GM12878 (cell line): Measurements from ENCODE around the gene GGN. TPM values are rescaled to one million over a fixed set of nuclear protein-coding genes. Genes with fewer than 3 reads are reported as not detected.
A peak's percentile ranks its signal among the peaks of the same experiment; 100 is the strongest.

Experiments
- ATAC-seq: fragments of 200-7000 bp; cut with Tn5 transposase; 3 replicates; pipeline ENCODE4 v1.9.1; 2020; ENCODE audit warnings: mild to moderate bottlenecking, moderate library complexity
- BruUV-seq: library from RNA; stranded (reverse); fragments of 400-500 nt; replicated peaks from 2 replicates; lab custom pipeline; 2021; lab: Mats Ljungman, UMichigan
- CTCF ChIA-PET: fragments of 300-600 bp; sonication (Branson Sonifier 250); formaldehyde crosslinking; extraction: SDS; loops from one replicate; lab custom pipeline; 2021; ENCODE audit warnings: inconsistent platforms; lab: Yijun Ruan, JAX
- POLR2A ChIA-PET: fragments of 350-600 bp; formaldehyde crosslinking; extraction: SDS; loops from one replicate; lab custom pipeline; 2021; ENCODE audit warnings: inconsistent platforms; lab: Charles Lee
- RAD21 ChIA-PET: fragments of 300-600 bp; sonication (Branson Sonifier 250); formaldehyde crosslinking; loops from one replicate; lab custom pipeline; 2023; ENCODE audit warnings: antibody characterized with exemption; ENCODE audit not compliant: unreplicated experiment; lab: Charles Lee
- SMC1A ChIA-PET: fragments of 300-600 bp; sonication (Branson Sonifier 250); formaldehyde crosslinking; loops from one replicate; lab custom pipeline; 2023; ENCODE audit not compliant: unreplicated experiment, uncharacterized antibody; lab: Charles Lee
- DNase-seq: peaks from one replicate; pipeline ENCODE4 v3.0.0-alpha.2; 2011; ENCODE audit warnings: low read depth, low spot score
- FAIRE-seq: peaks from 3 replicates; lab custom pipeline; 2011; peaks lifted over from hg19 to GRCh38; lab: Jason Lieb, UNC
- H2AFZ ChIP-seq: 2 replicates; pipeline ENCODE4 v1.6.0; 2011; ENCODE audit warnings: low read depth, low read length, control low read depth; ENCODE audit not compliant: control insufficient read depth
- H3K27ac ChIP-seq: 2 replicates; pipeline ENCODE4 v1.5.1; 2011; ENCODE audit warnings: control low read depth; ENCODE audit not compliant: control insufficient read depth, insufficient read depth
- H3K27me3 ChIP-seq, 2 experiments: replicated peaks in 1 of 2; 2 replicates each; pipeline versions ENCODE4 v1.6.0 to v1.6.1; 2011; ENCODE audit warnings: low read length in 1 of 2; ENCODE audit not compliant: control insufficient read depth in 2 of 2, insufficient read depth in 2 of 2
- H3K36me3 ChIP-seq, 2 experiments: 2 replicates each; pipeline ENCODE4 v1.5.1; 2011; ENCODE audit warnings: low read length in 1 of 2; ENCODE audit not compliant: control insufficient read depth in 2 of 2, insufficient read depth in 2 of 2
- H3K4me1 ChIP-seq: 2 replicates; pipeline ENCODE4 v1.6.1; 2011; ENCODE audit warnings: mild to moderate bottlenecking, low read length, moderate library complexity, mixed read lengths; ENCODE audit not compliant: control insufficient read depth, insufficient read depth
- H3K4me2 ChIP-seq: 2 replicates; pipeline ENCODE4 v1.6.0; 2011; ENCODE audit warnings: control low read depth; ENCODE audit not compliant: control insufficient read depth, insufficient read depth
- H3K4me3 ChIP-seq: fragments of 200-600 bp; sonication (generic); 2 replicates; pipeline ENCODE4 v1.5.1; 2016
- H3K79me2 ChIP-seq: 2 replicates; pipeline ENCODE4 v1.6.0; 2011; ENCODE audit warnings: low read length; ENCODE audit not compliant: control insufficient read depth, insufficient read depth
- H3K9ac ChIP-seq: 2 replicates; pipeline ENCODE4 v1.8.0; 2011; ENCODE audit warnings: low read length, control low read depth, mixed read lengths; ENCODE audit not compliant: control insufficient read depth, insufficient read depth
- H3K9me3 ChIP-seq: replicated peaks from 3 replicates; pipeline ENCODE4 v1.5.1; 2011; ENCODE audit warnings: mild to moderate bottlenecking, low read length; ENCODE audit not compliant: control insufficient read depth, insufficient read depth
- H4K20me1 ChIP-seq: 2 replicates; pipeline ENCODE4 v1.6.0; 2011; ENCODE audit not compliant: control insufficient read depth, insufficient read depth
- ATF7 ChIP-seq: fragments of 450-650 bp; IDR thresholded peaks from 2 replicates; pipeline ENCODE4 v1.6.1; 2016; ENCODE audit warnings: low read depth, mild to moderate bottlenecking
- BHLHE40 ChIP-seq, 2 experiments: fragments of 450-650 bp in 1 of 2; IDR thresholded peaks; 2 replicates each; pipeline ENCODE4 v1.6.1; 2011 to 2017; ENCODE audit warnings: low read depth in 2 of 2, borderline replicate concordance in 1 of 2, improper control_type of control experiment in 1 of 2, low read length in 1 of 2, mild to moderate bottlenecking in 1 of 2
- BRCA1 ChIP-seq: IDR thresholded peaks from 2 replicates; pipeline ENCODE4 v1.6.1; 2011; ENCODE audit warnings: low read depth, low read length, improper control_type of control experiment
- CHD1 ChIP-seq: IDR thresholded peaks from 2 replicates; pipeline ENCODE4 v1.6.1; 2012; ENCODE audit warnings: low read depth, low read length, improper control_type of control experiment
- EGR1 ChIP-seq, 2 experiments: IDR thresholded peaks; 1 replicate in 1 of 2; 2 replicates in 1 of 2; pipeline ENCODE4 v1.6.1; 2011 to 2012; ENCODE audit warnings: low read depth in 2 of 2, low read length in 2 of 2, borderline replicate concordance in 1 of 2, mild to moderate bottlenecking in 1 of 2, moderate library complexity in 1 of 2
- EP300 ChIP-seq, 2 experiments: fragments of 150-350 bp in 1 of 2; IDR thresholded peaks; 2 replicates each; pipeline ENCODE4 v1.6.1; 2011 to 2012; ENCODE audit warnings: low read depth in 2 of 2, low read length in 2 of 2, borderline replicate concordance in 1 of 2, improper control_type of control experiment in 1 of 2, inconsistent platforms in 1 of 2; ENCODE audit not compliant: control insufficient read depth in 1 of 2
- KLF5 ChIP-seq: fragments of 450-650 bp; IDR thresholded peaks from 2 replicates; pipeline ENCODE4 v1.6.1; 2014; ENCODE audit warnings: mild to moderate bottlenecking; ENCODE audit not compliant: partially characterized antibody
- MYC ChIP-seq: IDR thresholded peaks from 2 replicates; pipeline ENCODE4 v1.6.1; 2011; ENCODE audit warnings: mild to moderate bottlenecking, low read length, moderate library complexity, inconsistent platforms; ENCODE audit not compliant: insufficient read depth, insufficient replicate concordance, insufficient read length, severe bottlenecking
- NFXL1 ChIP-seq: fragments of 450-650 bp; IDR thresholded peaks from 2 replicates; pipeline ENCODE4 v1.6.1; 2017; ENCODE audit warnings: antibody characterized with exemption, mild to moderate bottlenecking, borderline replicate concordance
- PKNOX1 ChIP-seq: fragments of 450-650 bp; IDR thresholded peaks from 2 replicates; pipeline ENCODE4 v1.6.1; 2016; ENCODE audit warnings: mild to moderate bottlenecking
- YBX1 ChIP-seq: fragments of 450-650 bp; IDR thresholded peaks from 2 replicates; pipeline ENCODE4 v1.6.1; 2016; ENCODE audit warnings: antibody characterized with exemption
- ZNF384 ChIP-seq: IDR thresholded peaks from 2 replicates; pipeline ENCODE4 v1.6.1; 2012; ENCODE audit warnings: low read depth, mild to moderate bottlenecking, low read length, improper control_type of control experiment, borderline replicate concordance
- WGBS: methylation state at CpG from one replicate; pipeline ENCODE4 v1.1.6; 2016; ENCODE audit warnings: low lambda C conversion rate; ENCODE audit not compliant: insufficient replicate concordance, insufficient coverage; ENCODE audit errors: missing lambda C conversion rate; 5-methylcytosine and 5-hydroxymethylcytosine counted together
- in situ Hi-C: fragments of 300-500 bp; cut with MboI; formaldehyde crosslinking; loops from 9 replicates; pipeline ENCODE4 v1.14.3; 2018; ENCODE audit warnings: mixed read lengths
- intact Hi-C: fragments of 100-400 bp; cut with micrococcal nuclease; formaldehyde crosslinking; loops from one replicate; pipeline ENCODE4 v1.14.2; 2022; ENCODE audit not compliant: unreplicated experiment
- polyA plus RNA-seq, 11 experiments: library from polyadenylated mRNA; depleted of rRNA in 4 of 11; unstranded in 6 of 11; stranded (reverse) in 5 of 11; fragments of >200 nt; fragmentation: Nextera tagmentation in 4 of 11; fragmentation: Illumina TruSeq in 1 of 11; extraction: Ambion mirVana in 4 of 11; extraction: Trizol in 1 of 11; gene quantifications; 1 replicate in 1 of 11; 2 replicates in 10 of 11; pipeline versions ENCODE4 v1.2.1 to v1.2.3, GENCODE V29; 2011 to 2016; ENCODE audit warnings: inconsistent platforms in 2 of 11, missing spikeins in 2 of 11, low read depth in 1 of 11
- total RNA-seq, 4 experiments: library from RNA; depleted of rRNA in 3 of 4; stranded (reverse); fragments of >200 nt in 3 of 4; fragmentation: Illumina TruSeq in 1 of 4; extraction: Trizol in 1 of 4; gene quantifications; 2 replicates each; pipeline versions ENCODE4 v1.2.1 to v1.2.3, GENCODE V29; 2013 to 2021
- TF ChIP-seq, protein P1 (sequence below): fragments of 450-650 bp; IDR thresholded peaks from 2 replicates; pipeline ENCODE4 v1.6.1; 2016; ENCODE audit warnings: mild to moderate bottlenecking
- TF ChIP-seq, protein P2 (sequence below): IDR thresholded peaks from 2 replicates; pipeline ENCODE4 v1.6.1; 2011; ENCODE audit warnings: low read depth, low read length, improper control_type of control experiment, borderline replicate concordance
- TF ChIP-seq, protein P3 (sequence below): IDR thresholded peaks from 2 replicates; pipeline ENCODE4 v1.6.1; 2011; ENCODE audit warnings: borderline replicate concordance, low read depth, mild to moderate bottlenecking, moderate library complexity, mixed read lengths, low read length; ENCODE audit not compliant: insufficient read depth; ENCODE audit errors: extremely low read length

GGN gene
- total and polyA plus RNA-seq, 10 of the 15 experiments (the other 5 are each of a cell fraction or from before 2014, with no cell fraction given) = not detected

GRCh38 chr19:38427035-38427677 is 39.3 kb upstream of the GGN start (continued):
- TF ChIP-seq EP300 (IDR thresholded peaks at IDR 0.05; ENCODE audit: borderline replicate concordance in 1 of 2, control insufficient read depth in 1 of 2, low read depth in 2 of 2, low read length in 2 of 2) (peak in 1 of 2 experiments; percentile 76; a peak in 2 of 4 replicates), ATF7 (peak; percentile 63), ZNF384 (peak; percentile 88), PKNOX1 (peak; percentile 24; the same call in 1 of the 2 replicates), BHLHE40 (IDR thresholded peaks at IDR 0.05; ENCODE audit: borderline replicate concordance in 1 of 2, low read depth in 2 of 2, low read length in 1 of 2) (peak; percentile 21 to 28; a peak in 1 of 4 replicates)
- TF ChIP-seq, protein P1, sequence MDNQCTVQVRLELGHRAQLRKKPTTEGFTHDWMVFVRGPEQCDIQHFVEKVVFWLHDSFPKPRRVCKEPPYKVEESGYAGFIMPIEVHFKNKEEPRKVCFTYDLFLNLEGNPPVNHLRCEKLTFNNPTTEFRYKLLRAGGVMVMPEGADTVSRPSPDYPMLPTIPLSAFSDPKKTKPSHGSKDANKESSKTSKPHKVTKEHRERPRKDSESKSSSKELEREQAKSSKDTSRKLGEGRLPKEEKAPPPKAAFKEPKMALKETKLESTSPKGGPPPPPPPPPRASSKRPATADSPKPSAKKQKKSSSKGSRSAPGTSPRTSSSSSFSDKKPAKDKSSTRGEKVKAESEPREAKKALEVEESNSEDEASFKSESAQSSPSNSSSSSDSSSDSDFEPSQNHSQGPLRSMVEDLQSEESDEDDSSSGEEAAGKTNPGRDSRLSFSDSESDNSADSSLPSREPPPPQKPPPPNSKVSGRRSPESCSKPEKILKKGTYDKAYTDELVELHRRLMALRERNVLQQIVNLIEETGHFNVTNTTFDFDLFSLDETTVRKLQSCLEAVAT = peak; percentile 20; the same call in 1 of the 2 replicates

DNA sequence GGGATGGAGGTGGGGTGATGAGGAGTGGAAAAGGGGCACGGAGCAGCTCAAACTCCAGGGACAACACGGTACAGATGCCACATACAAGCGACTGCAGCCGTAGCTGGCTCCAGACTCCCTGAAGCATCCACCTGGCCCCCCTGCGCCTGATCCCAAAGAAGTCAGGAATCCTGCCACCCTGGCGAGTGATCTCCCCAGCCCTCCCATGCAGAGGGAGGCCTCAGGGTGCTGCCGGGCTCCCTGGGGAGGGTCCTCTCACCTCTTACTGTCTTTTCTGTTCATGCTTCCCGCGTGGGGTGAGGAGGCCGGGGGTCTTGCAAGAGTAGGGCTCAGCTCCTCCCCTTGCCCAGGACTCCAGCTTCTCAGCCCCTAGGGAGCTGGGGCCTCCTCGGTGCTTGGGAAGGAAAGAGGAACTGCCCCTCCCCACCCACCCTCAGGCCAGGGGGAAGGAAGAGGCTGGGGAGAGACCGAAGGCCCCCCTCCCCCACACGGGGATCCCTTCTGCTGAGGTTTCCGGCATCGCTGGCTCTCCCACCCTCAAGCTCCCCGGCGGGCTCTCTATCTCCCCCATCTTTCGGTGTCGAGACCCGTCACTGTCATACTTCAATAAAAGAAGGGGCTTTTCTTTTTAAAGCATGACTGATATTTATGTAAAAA is 38.1 kb upstream of the GGN start, which contains the start of gene RASGRP4:
TSS of gene RASGRP4 (minus strand) at position 410 of the 657 bp plus-strand sequence. CDS start at position 282, 128 bp downstream.
- ChIA-PET POLR2A (no interaction called here), CTCF (interaction anchor here (0.7 to 2.1 kb wide), 3 partner anchors 22 to 199 kb away, joined by 3 to 9 read pairs (median 4); partner anchors contain the start of gene FAM98C), RAD21 (interaction anchor here (0.6 to 1.3 kb wide), 3 partner anchors 22 to 438 kb away, joined by 3 to 5 read pairs (median 4); partner anchors contain the start of gene FAM98C), SMC1A (interaction anchor here (0.8 to 3.7 kb wide), 2 partner anchors 22 to 462 kb away, joined by 3 to 17 read pairs; partner anchors contain the start of gene FAM98C)
- H3K9me3 ChIP-seq = no peaks in the 10 kb centered on the region
- peak within 1 kb of the TSS; percentile 43 for H2AFZ ChIP-seq
- H3K79me2 ChIP-seq = no peaks in the 10 kb centered on the region
- ATAC-seq (peak; percentile 71), FAIRE-seq (no peak), DNase-seq (no peak)
- no peaks in the 10 kb centered on the region for H3K36me3 ChIP-seq
- H3K4me3 ChIP-seq = peak within 1 kb of the TSS; percentile 44; the same call in 1 of the 2 replicates
- intact Hi-C loops (no loop called here), in situ Hi-C loops (no loop called here)
- WGBS = 29% methylated on average over 18 of the region's 20 CpGs
- peak within 1 kb of the TSS; percentile 4; the same call in 1 of the 2 replicates for H3K27ac ChIP-seq
- H4K20me1 ChIP-seq = no peaks in the 10 kb centered on the region
- H3K4me2 ChIP-seq = peak within 1 kb of the TSS; percentile 19
- H3K9ac ChIP-seq = peak within 1 kb of the TSS; percentile 32
- H3K27me3 ChIP-seq = no peaks in the 10 kb centered on the region
- BruUV-seq = no TSS peak
- peaks cover 16% of the 10 kb centered on the region for H3K4me1 ChIP-seq
- TF ChIP-seq CHD1 (no peak), MYC (no peak), KLF5 (no peak), YBX1 (no peak), EGR1 (IDR thresholded peaks at IDR 0.05; ENCODE audit: borderline replicate concordance in 1 of 2, low read depth in 2 of 2, low read length in 2 of 2) (peak in 1 of 2 experiments; percentile 37; a peak in 1 of 3 replicates), BRCA1 (no peak), NFXL1 (no peak)
- TF ChIP-seq, protein P2, sequence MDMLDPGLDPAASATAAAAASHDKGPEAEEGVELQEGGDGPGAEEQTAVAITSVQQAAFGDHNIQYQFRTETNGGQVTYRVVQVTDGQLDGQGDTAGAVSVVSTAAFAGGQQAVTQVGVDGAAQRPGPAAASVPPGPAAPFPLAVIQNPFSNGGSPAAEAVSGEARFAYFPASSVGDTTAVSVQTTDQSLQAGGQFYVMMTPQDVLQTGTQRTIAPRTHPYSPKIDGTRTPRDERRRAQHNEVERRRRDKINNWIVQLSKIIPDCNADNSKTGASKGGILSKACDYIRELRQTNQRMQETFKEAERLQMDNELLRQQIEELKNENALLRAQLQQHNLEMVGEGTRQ = no peak
- TF ChIP-seq, protein P3, sequence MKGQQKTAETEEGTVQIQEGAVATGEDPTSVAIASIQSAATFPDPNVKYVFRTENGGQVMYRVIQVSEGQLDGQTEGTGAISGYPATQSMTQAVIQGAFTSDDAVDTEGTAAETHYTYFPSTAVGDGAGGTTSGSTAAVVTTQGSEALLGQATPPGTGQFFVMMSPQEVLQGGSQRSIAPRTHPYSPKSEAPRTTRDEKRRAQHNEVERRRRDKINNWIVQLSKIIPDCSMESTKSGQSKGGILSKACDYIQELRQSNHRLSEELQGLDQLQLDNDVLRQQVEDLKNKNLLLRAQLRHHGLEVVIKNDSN = no peak
